ENCODE measurements around the gene TTC4. TPM values are rescaled to one million over a fixed set of nuclear protein-coding genes. Genes with fewer than 3 reads are reported as not detected.

The TTC4 gene
- total RNA-seq, 1 experiment from 2014 or later, result 30.8 TPM

DNA sequence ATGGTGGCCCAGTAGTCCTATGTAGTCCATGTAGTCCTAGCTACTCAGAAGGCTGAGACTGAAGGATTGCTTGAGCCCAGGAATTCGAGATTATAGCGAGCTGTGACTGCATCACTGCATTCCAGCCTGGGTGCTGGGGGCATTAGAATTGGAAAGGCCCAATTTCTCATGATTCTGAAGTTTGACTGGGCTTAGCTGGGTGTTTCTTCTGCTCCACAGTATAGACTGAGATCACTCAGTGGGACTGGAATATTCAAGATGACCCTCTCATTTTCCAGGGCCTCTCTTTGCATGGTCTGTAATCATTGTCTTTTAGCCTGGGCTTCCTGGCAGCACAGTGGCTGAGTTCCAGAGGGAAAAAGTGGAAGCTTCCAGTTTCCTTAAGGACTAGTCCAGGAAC is 47.9 kb upstream of the TTC4 start:
- H3K4me2 ChIP-seq (ENCODE audit: insufficient read depth, insufficient read length, low read length), result no peak overlapping the region
- no peak for DNase-seq
- Mint-ChIP-seq H3K27ac (no peak overlapping the region), H3K27me3 (ENCODE audit: low read depth) (peaks cover 4% of the 10 kb centered on the region; the same call in 1 of the 2 replicates), H3K4me1 (no peaks in the 10 kb centered on the region; a peak in 2 of 4 replicates), H3K4me3 (no peak overlapping the region), H3K36me3 (ENCODE audit: insufficient read depth in 1 of 3, low read depth in 3 of 3) (no peaks in the 10 kb centered on the region), H3K9me3 (no peaks in the 10 kb centered on the region)
- H3K23me2 ChIP-seq (ENCODE audit: insufficient read length, low read depth, low read length, poor library complexity, severe bottlenecking), result no peaks in the 10 kb centered on the region
- no peak overlapping the region for H3K4ac ChIP-seq (ENCODE audit: low read depth, low read length)
- no peak overlapping the region for H3T11ph ChIP-seq (ENCODE audit: low read length)
- no peaks in the 10 kb centered on the region for H3K27me3 ChIP-seq (ENCODE audit: insufficient read depth, low read length)
- H3K9me3 ChIP-seq (ENCODE audit: control insufficient read depth, low read depth, low read length), result no peaks in the 10 kb centered on the region
- no peak overlapping the region for H3K18ac ChIP-seq (ENCODE audit: insufficient read length, low read depth, low read length)
- H2BK20ac ChIP-seq (ENCODE audit: low read depth, low read length, poor library complexity, severe bottlenecking), result no peak overlapping the region
- H3K79me2 ChIP-seq (ENCODE audit: insufficient read depth, low read length), result no peaks in the 10 kb centered on the region
- H4K8ac ChIP-seq (replicated peaks; ENCODE audit: insufficient read length, low read depth, low read length), result no peak overlapping the region
- TF ChIP-seq, protein P1, sequence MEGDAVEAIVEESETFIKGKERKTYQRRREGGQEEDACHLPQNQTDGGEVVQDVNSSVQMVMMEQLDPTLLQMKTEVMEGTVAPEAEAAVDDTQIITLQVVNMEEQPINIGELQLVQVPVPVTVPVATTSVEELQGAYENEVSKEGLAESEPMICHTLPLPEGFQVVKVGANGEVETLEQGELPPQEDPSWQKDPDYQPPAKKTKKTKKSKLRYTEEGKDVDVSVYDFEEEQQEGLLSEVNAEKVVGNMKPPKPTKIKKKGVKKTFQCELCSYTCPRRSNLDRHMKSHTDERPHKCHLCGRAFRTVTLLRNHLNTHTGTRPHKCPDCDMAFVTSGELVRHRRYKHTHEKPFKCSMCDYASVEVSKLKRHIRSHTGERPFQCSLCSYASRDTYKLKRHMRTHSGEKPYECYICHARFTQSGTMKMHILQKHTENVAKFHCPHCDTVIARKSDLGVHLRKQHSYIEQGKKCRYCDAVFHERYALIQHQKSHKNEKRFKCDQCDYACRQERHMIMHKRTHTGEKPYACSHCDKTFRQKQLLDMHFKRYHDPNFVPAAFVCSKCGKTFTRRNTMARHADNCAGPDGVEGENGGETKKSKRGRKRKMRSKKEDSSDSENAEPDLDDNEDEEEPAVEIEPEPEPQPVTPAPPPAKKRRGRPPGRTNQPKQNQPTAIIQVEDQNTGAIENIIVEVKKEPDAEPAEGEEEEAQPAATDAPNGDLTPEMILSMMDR (conservative IDR thresholded peaks at IDR 0.05), result no peak
- no peak overlapping the region for H3K9ac ChIP-seq (ENCODE audit: extremely low read depth, insufficient read length, low read length)
- H2BK15ac ChIP-seq (ENCODE audit: low read depth, low read length), result no peak overlapping the region
- no peak overlapping the region for H3K56ac ChIP-seq (ENCODE audit: insufficient read length, low read depth, low read length)
- no peak overlapping the region for H4K5ac ChIP-seq (ENCODE audit: insufficient read length, low read depth, low read length)
- no peak overlapping the region for H2BK120ac ChIP-seq (ENCODE audit: low read depth, low read length, poor library complexity, severe bottlenecking)
- no peak overlapping the region for H2AK5ac ChIP-seq (ENCODE audit: insufficient read length, low read length)
- no peaks in the 10 kb centered on the region for H3K4me1 ChIP-seq (ENCODE audit: insufficient read depth, low read length)
- WGBS (ENCODE audit: extremely low coverage, insufficient read length, low lambda C conversion rate), result no CpG with 5 or more reads among the region's 2 CpGs
- no peak overlapping the region for H2BK5ac ChIP-seq (ENCODE audit: insufficient read length, low read length)
- H3K27ac ChIP-seq (ENCODE audit: insufficient read length, low read depth, low read length), result no peak overlapping the region
- H2BK12ac ChIP-seq (ENCODE audit: insufficient read length, low read depth, low read length), result no peak overlapping the region
- no peak overlapping the region for H4K91ac ChIP-seq (ENCODE audit: insufficient read length, low read depth, low read length)
- no peak overlapping the region for H2AFZ ChIP-seq (ENCODE audit: low read length)
- no peaks in the 10 kb centered on the region for H3K79me1 ChIP-seq (ENCODE audit: insufficient read depth, low read depth, low read length, poor library complexity, severe bottlenecking)
- H4K20me1 ChIP-seq (ENCODE audit: control insufficient read depth, insufficient read depth, insufficient read length), result no peaks in the 10 kb centered on the region
- H3K14ac ChIP-seq (ENCODE audit: insufficient read depth, low read length), result no peak overlapping the region
- no peak overlapping the region for H3K23ac ChIP-seq (ENCODE audit: insufficient read length, low read depth, low read length)
